HG03442 (cell line): ENCODE results near the gene CIAPIN1.
"Not testable (repeated sequence)": the region's sequence is repeated elsewhere in the genome, so short reads cannot be mapped to it uniquely, and the experiment has no call there.

ENCODE experiments used
- ATAC-seq: cut with Tn5 transposase; IDR thresholded peaks from one replicate; pipeline ENCODE4 v1.9.1; 2021; ENCODE audit warnings: mild to moderate bottlenecking, moderate library complexity; ENCODE audit not compliant: unreplicated experiment

CIAPIN1 gene

DNA sequence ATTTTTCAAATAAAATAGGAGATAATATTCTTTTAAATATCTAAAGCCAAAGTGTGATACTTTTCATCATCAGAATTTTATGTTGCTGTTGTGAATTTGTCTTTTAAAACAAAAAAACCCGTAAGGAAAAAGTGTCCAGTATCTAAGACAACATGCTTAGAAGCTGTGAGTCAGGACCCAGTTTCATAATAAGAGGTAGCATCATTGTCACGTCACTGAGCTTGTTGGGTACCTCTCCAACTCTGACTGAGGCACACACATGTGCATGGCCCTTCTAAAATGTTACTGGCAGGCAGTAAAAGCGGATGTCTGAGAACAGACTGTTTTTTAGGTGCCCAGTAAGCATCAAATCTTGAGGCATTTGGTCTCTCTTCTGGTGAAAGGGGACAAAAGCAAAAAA lies 2.5 kb downstream of the CIAPIN1 start:
- ATAC-seq = no peak

DNA sequence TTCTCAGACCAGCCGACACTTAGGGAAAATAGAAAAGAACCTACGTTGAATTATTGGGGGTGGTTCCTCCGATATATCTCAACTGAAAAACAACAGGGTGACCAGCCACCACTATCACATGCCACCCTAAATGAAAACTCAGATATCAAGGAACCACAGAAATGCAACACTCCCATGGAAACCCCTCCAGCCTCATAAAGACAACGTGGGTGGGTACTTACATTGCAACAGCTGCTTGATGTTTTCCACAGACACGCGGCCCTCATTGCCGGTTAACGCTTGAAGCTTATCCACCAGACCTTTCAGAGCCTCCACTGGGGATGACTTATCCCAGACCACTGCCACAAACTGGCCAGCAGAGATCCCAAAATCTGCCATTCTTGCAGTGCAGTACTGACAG lies 6.6 kb downstream of the CIAPIN1 start:
- not testable (repeated sequence) for ATAC-seq

DNA sequence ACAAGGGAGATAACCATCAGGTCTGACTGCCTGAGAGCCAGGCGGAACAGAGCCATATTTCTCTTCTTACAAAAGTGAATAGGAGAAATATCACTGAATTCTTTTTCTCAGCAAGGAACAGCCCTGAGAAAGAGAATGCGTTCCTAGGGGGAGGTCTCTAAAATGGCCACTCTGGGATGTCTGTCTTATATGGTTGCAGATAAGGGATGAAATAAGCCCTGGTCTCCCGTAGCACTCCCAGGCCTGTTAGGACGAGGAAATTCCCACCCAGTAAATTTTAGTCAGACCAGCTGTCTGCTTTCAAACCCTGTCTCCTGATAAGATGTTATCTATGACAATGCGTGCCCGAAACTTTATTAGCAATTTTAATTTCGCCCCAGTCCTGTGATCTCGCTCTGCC lies 7.2 kb downstream of the CIAPIN1 start:
- not testable (repeated sequence) for ATAC-seq

DNA sequence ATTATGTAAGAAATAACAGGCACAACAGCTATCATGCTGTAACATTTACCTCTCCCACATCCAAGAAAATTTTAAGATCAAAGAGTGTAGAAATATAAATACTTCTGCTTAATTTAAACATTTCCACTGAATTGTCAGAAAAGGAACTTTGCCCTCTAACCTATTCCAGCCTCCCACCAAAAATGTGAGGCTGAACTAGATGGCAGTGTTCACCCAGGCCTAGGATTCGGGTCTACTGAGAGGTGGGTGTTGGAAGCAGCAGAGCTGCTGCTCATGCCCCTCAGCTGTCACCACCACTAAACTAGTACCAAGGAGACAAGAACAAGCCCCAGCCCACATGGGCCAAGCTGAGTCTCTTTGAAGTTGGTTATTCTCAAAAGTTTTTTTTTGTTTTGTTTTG lies 11.3 kb downstream of the CIAPIN1 start:
- no peak for ATAC-seq

DNA sequence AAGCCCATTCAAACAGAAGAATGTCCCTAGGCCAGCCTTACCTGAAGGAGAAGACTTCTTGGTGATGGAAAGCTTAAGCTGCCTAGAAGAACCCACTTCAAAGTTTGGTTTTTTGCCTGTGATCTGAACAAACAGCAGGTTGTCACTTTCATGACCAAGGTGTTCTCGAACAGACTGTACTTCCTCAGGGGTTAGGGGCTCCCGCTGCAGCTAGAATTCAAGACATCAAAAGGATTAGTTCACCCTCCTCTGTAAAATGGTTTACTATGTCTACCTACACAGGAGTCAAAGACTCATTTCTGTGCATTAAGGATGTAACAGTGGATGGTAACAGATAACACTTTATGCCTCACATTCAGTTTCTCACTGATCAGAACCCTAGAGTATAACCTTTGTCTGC lies 13.2 kb downstream of the CIAPIN1 start:
- ATAC-seq = no peak

DNA sequence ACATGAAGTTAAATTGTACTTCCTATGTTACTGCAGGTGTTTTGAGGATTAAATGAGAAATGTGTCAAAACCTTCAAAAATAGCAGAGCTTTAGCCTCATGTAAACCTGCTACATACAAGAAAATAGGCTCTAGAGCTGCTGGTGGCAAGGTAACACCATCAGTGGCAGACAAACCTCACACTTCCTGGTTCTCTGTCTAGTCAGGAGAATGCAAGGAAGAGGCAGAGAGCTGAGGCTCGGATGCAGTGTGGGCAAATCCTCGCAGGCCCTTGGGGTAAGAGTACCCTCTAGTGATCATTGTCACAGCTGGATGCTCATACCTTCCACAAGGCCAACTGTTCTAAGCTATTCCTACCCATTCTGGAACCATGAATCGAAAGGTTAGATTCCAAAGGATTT lies 14.2 kb downstream of the CIAPIN1 start:
- ATAC-seq = no peak

DNA sequence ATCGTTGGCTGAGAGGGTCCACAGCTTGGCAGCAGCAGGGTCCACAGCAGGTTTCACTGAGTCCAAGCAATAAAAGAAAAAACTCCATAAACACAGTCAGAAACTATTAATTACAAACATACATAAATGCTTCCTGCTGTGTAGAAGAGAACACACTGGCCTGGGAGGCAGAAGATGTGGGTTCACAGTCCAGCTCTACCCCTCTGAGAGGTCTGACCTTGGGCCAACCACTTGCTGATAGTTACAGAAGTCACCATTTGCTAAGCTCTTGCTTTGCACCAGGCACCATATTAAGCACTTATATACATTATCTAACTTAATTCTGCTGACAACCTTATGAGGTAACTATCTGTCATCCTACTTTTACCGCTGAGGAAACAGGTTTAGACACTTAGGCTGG lies 14.7 kb downstream of the CIAPIN1 start:
- ATAC-seq = no peak

DNA sequence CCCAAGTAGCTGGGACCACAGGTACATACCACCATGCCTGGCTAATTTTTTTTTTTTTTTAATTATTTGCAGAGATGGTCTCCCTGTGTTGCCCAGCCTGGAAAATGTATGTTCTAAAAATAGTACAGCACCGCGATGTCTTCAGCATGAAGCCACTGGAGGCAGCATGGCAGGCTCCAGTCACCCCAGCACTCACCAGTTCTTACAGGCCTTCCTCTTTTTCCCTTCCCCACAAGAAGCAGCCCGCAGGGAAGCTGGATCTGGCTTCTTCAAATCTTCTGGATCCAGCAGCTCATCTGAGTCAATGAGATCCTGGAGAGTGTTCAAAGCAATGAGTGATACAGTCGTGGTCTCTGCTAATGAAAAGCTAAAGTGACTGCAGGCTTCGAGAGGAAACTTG lies 16.2 kb downstream of the CIAPIN1 start:
- ATAC-seq = no peak

DNA sequence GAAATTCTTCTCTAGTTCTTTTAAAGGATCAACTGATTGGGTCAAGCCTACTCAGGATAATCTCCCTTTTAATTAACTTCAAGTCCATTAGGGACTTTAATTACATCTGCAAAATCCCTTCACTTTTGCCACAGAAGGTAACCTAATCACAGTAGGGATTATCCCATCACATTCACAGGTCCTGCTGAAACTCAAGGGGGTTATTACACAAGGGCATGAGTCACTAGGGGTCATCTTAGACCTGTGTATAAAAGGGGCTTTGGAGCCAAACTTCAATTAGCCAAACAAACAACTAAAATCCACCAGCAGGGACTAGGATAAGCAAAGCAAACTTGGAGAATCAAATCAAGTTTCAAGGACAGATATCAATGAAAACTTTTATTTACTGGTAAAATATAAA lies 19.4 kb downstream of the CIAPIN1 start:
- ATAC-seq = no peak

DNA sequence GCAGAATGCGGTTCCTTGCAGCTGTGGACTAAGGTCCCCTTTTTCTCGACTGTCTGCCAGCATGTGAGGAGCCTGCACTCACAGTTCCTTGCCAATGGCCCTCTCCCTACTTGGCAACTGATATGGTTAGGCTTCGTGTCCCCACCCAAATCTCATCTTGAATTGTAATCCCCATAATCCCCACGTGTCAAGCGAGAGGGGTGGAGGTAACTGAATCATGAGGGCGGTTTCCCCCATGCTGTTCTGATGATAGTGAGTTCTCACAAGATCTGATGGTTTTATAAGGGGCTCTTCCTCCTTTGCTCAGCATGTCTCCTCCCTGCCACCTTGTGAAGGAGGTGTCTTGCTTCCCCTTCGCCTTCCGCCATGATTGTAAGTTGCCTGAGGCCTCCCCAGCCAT lies 19.9 kb downstream of the CIAPIN1 start:
- no peak for ATAC-seq

DNA sequence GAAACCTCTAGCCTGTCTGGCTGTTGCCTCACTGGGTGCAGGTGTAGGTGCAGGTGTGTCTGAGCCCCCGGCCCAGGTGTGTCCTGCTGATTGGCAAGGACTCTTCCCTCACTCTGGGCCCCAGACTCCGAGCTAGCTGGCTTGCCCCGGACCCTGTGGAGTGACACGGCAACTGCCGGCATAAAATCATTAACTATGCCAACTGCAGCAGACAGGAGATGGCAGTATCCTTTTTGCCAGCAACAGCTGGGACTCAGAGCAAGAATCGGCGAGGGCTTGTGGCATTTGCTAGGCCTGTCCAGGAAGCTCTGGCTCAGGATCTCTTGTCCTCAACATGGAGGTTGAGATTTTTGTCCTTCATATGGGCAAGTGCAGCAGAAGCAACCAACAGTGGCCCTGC lies 20.8 kb downstream of the CIAPIN1 start:
- no peak for ATAC-seq

DNA sequence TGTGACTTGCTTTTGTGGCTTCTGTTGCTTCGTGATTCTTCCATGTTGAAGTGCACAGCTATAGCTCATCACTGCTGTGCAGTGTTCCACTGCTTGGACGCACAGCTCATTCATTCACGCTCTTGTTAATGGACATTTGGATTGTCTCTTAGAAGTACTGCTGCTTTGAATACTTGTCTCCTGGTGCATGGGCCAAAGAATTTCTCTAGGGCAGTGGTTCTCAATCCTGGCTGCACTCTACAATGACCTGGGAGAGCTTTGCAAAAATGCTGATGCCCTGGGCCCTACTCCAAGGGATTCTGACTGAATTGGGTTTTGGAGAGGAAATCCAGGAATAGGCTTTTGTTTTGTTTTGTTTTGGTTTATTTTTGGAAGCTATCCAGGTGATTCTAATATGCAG lies 22.6 kb downstream of the CIAPIN1 start:
- no peak for ATAC-seq

DNA sequence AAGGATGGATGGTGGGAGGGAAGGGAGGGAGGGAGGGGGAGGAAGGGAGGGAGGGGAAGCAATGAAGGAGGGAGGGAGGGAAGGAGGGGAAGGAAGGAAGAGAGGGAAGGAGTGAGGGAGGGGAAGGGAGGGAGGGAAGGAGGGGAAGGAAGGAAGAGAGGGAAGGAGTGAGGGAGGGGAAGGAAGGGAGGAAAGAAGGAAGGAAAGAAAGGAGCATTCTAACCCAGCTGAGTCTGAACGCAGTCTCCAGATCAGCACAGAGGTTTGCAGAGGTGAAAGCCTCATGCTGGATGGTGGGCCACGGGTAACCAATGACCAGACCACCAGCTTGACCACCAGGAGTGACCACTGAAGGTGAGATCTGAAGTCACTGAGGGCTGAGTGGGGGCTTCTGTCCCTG lies 24.0 kb downstream of the CIAPIN1 start:
- ATAC-seq = no peak

DNA sequence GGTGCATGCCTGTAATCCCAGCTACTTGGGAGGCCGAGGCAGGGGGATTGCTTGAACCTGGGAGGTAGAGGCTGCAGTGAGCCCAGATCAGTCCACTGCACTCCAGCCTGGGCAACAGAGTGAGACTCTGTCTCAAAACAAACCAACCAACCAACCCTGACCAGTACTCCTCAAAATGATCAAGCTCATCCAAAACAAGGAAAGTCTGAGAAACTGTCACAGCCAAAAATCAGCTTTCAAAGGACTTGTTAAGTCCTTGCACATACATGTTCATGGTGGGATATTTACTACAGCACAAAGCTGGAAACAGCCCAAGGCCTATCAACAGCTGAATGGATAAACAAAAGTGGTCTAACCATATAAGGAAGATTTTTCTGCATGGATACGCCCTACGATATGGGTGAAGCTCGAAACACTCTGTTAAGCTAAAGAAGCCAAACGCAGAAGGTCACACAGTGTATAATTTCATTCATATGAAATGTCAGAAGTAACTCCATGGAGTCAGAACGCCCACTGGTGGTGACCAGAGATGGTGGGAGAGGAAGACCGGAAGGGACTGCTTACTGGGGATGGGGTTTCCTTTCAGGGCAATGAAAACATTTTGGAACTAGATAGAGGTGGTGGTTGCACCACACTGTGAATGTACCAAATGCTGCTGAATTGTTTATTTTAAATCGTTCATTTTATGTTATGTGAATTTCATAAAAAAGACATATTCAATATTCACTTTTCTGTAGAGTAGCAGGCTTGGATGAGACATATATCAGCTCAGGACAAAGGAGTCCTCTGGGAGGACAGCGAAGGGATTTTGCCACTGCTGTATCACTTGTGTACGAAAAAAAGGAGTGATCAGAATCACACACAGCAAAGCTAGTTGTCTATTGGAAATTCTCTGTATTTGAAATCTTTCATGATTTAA lies 24.9 kb downstream of the CIAPIN1 start:
- no peak for ATAC-seq

DNA sequence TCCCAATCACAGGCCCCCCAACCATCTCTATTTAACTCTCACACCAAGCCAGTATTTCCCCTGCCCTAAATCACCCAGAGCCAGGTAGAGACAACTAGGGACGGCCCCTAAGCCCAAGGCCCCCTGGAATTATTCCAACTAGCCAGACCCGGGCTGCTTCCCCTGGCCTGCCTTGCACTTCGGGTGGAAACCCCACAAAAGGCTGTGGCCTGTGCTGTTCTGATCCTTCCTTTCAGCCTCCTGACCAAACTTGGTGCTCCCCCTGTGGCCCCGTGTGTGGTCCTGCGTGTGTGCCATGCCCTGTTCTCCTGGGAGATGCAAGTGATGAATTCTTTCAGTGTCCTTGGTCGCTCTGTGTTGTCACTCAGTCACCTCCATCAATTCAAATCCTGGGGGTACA lies 27.7 kb downstream of the CIAPIN1 start:
- no peak for ATAC-seq

DNA sequence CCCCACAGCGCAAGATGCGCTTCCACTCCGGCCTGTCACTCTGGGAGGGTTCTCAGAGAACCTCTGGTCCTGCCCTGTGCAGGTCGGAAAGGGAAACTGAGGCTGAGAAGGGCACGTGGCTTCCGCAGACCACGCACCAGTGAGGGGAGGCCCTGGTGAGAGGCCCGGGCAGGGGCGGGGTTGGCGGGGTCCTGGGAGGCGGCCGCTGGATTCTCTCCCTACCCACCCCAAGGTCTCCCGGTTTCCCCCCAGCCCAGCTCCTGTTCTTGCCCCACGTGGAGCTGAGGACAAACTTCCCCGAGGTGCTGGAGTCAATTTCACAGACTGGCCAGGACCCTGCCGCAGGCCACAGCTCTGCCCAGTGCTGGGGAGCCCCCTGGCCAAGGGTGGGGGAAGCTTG lies 31.1 kb downstream of the CIAPIN1 start:
- no peak for ATAC-seq

DNA sequence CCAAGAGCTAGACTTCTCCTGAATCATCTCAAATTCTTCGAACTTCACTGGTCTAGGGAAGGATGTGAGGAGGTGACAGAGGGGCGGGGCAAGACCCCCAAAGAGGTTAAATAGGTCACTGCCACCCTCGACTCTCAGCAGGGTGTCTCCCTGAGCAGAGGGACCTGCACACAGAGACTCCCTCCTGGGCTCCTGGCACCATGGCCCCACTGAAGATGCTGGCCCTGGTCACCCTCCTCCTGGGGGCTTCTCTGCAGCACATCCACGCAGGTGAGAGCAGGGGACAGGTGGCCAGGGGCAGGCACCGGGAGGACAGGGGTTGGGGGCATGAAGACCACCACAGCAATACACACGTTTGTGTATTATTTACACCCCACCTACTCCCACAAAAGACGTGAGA lies 33.5 kb downstream of the CIAPIN1 start:
- no peak for ATAC-seq

DNA sequence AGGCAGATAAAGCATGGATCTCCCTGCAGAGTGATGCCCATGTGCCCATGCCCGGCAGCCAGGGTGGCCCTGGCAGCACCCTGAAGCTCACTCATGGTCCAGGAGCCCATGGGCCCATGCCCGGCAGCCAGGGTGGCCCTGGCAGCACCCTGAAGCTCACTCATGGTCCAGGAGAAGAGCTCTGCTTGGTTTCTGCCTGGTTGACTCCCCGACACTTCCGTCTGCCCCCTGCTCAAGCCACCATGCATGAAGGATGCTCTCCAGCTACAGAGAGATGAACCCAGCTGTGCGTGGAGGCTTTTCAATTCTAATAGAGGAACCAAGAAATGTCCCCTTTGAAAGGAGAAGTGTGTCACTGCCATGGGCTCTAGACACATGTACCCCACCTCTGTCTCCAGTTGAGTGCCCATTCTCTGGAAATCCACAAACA lies 33.9 kb downstream of the CIAPIN1 start:
- peak; percentile 74 for ATAC-seq

DNA sequence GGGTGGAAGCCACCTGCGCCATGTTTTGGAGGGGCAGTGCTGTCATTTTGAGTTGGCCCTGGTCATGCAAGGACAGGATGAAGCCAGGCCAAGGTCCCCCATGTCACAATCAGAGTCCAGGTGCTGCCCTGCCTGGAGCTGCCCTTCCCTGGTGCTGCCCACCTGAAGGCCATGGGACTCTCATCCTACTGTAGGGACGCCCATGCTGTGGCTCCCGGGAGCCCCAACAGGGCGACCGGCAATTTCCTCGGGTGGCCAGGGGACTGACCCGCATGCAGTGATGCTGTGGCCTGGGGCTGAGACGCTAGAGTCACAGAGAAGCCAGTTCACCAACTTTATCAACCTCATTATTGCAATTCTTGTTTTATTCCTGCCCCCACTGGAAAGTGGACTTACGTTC lies 34.6 kb downstream of the CIAPIN1 start:
- ATAC-seq = no peak

DNA sequence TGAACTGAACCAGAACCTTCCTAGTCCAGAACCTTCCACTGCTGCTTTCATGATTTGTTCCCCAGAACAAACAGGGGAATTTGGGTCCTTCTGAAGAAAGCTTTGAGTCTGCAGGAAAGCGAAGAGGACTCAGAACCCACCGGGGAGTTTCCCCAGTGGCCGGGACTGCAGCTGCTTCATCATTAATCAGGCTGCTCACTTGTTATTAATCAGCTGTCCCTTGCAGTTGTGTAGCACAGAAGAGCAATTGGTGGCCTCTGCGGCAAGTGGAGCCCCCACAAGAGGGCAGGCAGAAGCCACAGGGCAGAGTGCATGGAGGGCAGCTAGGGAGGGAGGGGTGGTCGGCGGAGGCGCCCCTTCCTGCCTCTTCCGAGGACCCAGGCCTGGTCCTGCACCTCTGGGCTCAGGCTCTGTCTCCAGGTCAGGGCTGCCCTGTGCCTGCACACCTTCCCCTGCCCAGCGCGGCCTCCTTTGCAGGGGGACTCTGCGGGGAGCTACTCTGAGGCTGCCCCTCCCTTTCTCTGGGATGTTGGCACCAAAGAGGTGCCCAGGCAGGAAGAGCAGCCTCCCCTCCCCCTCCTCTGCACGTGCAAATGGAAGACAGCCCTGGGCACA lies 35.7 kb downstream of the CIAPIN1 start:
- ATAC-seq = no peak

DNA sequence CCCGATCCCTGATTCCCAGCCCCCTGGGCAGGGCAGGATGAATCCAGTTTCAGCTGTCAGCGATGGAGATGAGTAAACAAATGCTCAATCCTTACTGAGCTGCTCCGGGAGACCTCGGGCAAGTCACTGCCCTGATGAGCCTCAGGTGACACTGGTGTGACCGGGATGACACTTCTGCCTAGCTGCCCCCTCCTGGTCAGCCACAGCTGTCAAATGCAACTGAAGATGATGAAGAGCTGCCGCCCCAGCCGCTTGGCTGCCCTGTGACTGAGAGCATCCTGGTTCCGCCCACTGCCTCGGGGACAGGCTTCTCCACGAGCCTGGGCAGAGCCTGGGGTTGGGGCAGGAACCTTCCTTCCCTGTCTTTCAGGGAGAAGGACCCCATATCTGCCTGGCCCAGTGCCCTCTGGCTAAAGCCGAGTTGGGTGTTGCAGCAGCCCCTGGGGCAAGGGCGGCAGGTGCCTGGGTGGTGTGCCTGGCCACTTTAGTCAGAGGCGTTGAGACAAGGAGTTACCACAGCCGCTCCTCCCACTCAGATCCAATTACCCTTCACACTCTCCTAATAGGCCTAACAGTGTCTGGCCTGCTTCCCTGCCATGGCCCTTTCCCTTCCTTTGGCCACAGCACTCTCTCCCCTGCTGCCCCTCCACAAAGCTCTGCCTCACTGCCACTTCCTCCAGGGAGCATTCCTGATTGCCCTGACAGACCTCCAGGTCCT lies 37.2 kb downstream of the CIAPIN1 start:
- no peak for ATAC-seq

DNA sequence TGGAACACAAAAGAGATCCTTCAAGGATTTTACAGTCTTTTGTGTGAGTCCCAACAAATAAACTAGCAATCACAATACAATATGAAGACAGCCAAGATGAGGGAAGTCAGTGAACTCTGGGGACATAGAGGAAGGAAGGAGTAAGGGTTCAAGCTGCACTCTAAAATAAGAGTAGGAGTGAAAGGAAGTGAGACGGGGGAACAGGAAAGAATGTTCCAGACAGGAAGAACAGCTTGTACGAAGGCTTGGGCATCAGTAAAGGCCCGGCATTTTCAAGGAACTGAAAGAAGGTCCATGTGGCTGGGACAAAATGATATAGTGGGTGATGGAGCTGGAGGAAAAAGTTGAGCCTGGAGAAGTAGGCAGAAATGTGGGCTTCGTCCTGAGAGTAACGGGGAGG lies 38.1 kb downstream of the CIAPIN1 start:
- ATAC-seq = no peak
